Fibroblast of upper back skin (primary cell): ENCODE data around the gene KCNK7.

Experiments
- DNase-seq: peaks from one replicate; pipeline ENCODE4 v3.0.0-alpha.2; 2013

Gene KCNK7

DNA sequence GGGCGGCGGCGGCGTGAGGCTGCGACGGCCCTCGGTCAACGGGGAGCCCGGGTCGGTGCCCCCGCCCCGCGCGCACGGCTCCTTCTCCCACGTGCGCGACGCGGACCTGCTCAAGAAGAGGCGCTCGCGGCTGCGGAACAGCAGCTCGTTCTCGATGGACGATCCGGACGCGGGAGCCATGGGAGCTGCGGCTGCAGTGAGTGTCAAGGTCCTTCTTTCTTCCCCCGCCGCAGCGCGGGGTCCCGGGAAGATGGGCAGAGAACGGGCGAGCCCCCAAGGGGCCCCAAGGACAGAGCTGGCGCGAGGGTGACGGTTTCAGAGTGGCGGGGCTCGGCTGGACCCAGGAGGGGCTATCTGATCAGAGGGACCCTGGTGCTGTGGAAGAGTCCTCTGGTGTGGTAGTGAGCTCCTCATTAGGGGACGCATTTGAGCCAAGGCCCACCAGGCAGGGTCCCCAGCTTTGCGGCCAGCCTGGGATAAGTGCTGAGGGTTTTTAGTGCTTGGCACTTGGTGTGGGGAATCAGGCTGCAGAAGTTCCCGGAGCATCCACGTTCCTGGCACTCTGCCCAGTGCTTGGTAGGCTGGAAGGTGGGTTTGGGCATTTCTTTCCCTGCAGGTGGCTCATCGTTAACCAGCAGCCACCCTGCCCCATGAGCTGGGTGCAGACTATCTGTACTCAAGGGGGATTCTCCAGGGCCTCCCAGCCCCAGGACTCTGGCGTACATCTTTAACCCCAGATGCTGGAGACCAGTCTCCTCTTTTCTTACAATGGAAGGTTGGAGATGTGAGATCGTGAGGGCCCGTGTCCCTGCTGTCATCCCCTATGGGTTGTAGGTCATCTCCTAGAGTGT is 10.0 kb downstream of the KCNK7 start:
- no peak for DNase-seq

DNA sequence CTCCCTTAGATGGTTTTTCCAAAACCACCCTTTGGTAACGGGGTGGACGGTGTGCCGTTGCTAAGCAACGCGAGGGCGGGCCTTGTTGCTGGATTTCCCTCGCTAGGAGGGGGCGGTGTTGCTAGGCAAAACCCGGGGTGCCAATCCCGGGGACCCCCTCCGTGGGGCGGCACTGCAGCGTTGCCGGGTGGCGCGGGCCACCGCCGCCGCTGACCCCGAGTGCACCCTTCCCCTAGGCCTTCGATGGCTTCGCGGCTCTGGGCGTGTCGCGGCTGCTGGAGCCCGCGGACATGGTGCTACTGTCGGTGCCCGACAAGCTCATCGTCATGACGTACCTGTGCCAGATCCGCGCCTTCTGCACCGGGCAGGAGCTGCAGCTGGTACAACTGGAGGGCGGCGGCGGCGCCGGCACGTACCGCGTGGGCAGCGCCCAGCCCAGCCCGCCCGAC is 10.9 kb downstream of the KCNK7 start:
- DNase-seq: no peak

DNA sequence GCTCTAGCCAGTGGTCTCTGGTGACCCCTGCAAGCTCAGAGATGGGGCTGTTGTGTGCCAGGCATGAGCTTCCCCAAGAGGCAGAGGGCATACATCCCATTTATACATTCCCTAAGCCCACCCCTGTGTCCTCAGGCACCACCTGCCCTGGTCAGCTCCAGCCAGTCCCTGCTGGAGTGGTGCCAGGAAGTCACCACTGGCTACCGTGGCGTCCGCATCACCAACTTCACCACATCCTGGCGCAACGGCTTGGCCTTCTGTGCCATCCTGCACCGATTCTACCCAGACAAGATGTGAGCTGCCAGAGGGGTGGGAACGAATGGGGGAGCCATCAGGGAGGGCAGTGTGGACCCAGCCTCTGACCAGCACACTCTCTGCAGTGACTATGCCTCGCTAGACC is 11.5 kb downstream of the KCNK7 start:
- no peak for DNase-seq

DNA sequence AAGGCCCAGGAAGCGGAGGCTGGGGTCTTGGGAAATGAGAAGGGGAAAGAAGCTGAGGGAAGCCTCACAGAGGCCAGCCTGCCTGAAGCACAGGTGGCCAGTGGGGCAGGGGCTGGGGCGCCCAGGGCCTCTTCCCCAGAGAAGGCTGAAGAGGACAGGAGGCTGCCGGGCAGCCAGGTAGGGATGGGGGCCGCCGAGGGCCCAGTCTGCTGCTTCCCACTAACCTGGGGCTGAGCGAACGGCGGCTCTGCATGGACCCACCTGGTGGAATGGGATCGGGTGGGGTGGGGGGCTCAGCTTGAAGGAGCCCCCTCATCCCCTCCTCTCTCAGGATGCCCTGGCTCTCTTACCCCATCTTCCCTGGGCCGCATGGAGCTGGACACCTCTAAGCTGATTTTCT is 12.0 kb downstream of the KCNK7 start:
- DNase-seq: no peak

DNA sequence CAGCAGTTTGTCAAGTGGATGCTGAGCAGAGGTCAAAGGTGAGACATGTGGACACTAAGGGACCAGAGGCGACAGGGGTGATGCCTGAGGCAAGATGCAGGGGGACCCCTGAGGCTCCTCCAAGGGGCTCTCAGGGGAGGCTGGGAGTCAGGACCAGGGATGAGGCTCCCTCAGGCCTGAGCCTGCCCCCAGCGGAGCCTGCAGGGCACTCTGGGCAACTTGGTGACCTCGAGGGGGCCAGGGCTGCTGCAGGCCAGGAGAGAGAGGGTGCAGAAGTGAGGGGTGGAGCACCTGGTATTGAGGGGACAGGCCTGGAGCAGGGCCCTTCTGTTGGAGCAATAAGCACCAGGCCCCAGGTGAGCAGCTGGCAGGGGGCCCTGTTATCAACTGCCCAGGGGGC is 13.7 kb downstream of the KCNK7 start:
- DNase-seq: no peak

DNA sequence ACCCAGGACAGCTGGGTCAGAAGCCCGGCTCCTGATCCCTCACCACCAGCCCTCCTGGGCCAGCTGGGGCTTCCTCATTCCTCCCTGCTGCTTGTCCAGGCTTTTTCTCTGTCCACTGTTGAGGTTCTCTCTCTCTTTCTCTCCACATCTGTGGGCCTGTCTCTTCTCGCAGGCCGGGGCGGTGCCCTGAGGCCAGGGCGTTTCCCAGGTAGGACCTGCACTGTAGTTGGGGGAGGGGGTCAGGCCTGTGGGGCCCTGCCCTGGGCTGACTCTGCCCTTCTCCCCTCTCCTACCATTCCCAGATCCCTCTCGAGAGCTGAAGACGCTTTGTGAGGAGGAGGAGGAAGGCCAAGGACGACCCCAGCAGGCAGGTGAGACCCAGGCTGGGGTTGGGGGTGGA is 14.8 kb downstream of the KCNK7 start:
- no peak for DNase-seq

DNA sequence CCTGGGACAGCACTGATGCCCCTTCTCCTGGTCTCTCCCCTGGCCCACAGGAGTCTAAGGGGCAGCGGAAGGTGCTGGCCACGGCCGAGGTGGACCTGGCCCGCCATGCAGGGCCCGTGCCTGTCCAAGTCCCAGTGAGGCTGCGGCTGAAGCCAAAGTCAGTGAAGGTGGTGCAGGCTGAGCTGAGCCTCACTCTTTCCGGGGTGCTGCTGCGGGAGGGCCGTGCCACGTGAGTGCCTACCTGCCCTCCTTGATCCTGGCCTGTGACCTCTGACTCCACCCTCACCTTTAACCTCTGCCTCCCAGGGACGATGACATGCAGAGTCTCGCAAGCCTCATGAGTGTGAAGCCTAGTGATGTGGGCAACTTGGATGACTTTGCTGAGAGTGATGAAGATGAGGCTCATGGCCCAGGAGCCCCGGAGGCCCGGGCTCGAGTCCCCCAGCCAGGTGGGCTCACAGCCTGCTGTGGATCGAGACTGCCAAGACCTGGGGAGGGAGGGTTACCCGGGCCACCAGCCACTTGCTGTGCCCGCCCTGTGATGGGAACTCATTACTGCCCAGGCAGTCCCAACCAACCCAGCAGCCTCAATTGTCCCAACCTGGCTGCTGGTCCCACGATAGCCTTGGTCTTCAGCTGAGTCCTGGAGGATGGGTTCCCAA is 15.4 kb downstream of the KCNK7 start:
- DNase-seq: no peak

DNA sequence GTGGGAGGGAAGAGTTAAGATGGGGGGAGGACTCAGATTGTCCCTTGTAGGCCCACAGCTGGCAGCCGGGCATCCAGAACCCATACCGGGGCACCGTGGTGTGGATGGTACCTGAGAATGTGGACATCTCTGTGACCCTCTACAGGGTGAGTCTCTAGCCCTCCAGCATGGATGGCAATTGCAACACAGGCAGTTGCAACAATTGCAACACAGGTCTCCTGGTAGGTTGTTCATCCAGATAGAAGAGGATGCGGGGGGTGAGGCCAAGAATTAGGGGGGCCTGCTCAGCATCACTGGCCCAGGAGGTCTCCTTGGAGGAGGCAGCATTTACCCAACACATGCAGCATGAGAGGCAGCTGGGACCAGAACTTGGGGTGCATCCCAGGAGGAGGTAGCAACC is 16.3 kb downstream of the KCNK7 start:
- no peak for DNase-seq

DNA sequence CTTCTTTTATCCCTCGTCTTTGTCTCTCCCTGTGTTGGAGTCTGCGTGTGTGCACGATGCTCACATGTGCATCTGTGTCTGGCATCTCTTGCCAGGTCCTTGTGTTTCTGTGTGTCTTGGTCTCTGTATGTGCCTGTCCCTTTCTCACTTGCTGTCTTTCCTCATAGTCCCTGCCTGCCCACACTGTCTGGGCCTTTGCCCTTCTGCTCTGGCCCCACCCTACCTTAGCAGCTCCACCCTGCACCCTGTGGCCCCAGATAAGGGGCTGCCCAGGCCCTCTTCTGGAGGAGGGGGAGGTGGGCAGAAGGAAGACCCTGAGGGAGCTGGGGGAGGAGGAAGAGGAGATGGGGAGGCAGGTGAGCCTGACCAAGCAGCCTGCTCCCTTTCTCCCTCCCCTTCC is 16.9 kb downstream of the KCNK7 start:
- DNase-seq: no peak

DNA sequence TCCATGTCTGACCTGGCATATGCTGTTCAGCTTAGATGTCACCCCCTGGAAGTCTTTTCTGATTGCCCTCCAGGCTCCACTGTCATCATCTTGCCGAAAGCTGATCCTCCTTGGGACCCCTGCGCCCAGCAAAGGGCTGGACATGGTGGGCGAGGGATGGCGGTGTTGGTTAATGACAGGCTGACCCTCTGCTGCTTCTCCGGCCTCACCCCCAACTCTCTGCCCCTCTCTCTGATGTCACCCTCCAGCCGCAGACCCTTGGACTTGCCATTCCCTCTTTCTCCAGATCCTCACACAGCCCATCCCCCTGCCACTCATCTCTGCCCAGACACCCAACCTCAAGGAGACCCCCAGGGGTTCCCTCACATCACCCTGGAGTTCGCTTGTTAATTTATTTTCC is 17.5 kb downstream of the KCNK7 start:
- no peak for DNase-seq

DNA sequence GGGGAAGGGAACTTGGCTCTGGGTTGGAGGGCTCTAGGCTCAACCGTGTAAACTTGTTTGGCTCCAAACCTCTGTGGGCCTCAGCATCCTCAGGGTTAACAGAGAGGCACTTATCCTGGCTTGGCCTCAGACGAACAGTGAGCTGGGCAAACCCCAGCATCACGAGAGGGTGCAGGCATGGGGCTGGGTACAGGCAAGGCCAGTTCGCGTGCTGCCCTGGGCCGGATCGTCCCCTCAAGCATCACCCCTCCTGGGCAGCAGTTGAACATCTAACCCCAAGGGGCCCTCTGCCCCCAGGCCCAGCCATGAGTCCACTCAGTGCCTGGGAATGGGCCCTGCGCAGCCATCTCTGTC is 17.9 kb downstream of the KCNK7 start:
- DNase-seq: no peak

DNA sequence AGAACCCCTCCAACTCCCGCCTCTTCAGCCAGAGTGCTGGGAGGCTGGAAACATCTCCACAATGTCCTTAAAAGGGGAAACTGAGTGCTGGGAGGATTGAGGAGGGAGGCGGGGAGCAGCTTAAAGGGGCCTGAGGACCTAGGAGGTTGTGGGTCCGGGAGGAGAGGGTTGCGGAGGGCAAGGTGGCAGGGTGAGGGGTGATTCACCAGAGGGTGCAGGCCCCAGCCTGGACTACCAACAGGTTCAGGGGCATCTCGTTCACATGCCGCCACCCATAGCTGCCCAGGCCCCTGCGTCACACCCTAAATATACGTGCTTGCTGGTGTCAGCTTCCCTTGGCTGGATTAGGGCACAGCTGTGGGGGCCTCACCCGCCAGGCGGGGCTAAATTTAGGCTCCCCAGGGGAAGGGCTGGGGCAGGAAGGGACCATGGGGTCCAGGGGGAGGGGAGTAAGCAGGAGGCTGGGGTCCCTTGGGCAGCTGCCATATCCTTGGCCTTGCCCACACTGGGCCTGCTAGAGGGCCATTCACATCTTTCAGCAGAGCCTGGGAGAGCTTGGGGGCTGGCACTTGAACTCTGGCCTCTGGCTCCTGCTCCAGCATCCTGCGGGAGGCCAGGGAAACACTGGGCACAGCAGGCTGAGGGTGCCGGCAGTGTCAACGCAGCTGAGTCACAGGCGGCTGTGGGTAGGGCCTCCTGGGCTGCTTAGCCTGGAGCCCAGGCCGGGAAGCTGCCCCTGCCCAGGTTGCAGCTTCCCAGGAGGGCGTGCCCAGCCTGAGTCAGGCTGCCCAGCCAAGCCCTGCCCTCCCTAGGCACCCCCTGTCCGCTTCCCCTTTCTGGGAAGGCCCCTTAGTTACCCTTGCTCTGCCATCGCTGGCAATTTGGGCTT is 18.5 kb downstream of the KCNK7 start:
- peak; percentile 30 for DNase-seq

DNA sequence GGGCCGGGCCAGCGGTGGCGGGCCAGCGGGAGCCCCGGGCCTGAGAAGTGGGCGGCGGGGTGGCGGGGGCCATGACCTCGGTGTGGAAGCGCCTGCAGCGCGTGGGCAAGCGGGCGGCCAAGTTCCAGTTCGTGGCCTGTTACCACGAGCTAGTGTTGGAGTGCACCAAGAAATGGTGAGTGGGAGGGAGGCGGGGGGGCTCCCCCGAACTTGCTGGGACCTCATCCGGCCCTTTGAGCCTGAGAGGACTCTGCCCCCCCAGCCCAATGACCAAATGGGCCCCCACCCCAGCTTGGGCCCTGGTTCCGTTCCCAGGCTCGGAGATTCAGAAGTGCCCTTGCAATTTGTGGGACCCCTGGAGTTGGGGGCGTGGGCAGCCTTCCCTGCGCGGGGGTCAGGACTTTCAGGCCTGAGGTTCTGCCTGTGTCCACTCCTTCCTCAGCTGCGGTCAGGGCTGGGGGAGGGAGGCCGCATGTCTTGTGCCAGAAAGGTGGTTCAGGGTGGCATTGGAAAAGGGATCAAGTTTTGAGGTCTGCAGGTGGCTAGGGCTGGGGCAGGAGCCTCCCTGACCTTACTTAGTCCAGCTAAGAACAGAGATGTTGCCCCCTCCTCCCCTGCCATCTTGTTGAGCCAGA is 19.3 kb downstream of the KCNK7 start:
- DNase-seq: no peak

DNA sequence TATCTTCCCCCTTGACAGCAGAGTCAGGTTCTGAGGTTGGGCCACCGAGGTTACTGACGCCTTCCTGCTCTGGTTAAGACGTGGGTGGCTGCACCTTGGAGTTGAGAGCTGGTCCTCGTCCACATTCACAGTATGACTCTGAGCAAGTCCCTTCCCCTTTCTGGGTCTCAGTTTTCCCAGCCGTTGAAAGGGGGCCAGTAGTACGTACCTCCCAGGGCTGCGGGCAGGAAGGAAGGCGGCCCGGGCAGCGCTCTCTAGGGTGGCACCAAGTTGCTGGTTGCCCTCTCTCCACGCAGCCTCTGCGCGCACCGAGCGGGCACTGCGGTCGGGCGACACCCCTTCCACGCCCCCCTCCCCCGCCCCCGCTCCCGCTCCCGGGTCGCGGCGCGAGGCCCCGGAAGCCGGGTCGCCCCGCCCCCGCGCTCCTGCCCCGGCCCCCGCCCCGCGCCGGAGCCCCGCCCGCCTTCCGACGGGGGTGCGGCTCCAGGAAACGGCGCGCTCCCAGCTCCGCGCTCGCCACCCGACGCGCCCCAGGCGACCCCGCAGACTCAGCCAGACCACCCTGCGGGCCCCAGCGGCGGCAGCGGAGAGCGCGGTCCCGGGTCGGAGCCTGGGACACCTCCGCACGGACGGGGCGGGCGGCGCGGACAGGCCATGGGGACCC is 19.9 kb downstream of the KCNK7 start, which contains the start of gene EHBP1L1:
TSS of gene EHBP1L1 (plus strand) at position 486 of the 664 bp plus-strand sequence. CDS start 250 bp downstream, outside the sequence.
- peak; percentile 27 for DNase-seq

DNA sequence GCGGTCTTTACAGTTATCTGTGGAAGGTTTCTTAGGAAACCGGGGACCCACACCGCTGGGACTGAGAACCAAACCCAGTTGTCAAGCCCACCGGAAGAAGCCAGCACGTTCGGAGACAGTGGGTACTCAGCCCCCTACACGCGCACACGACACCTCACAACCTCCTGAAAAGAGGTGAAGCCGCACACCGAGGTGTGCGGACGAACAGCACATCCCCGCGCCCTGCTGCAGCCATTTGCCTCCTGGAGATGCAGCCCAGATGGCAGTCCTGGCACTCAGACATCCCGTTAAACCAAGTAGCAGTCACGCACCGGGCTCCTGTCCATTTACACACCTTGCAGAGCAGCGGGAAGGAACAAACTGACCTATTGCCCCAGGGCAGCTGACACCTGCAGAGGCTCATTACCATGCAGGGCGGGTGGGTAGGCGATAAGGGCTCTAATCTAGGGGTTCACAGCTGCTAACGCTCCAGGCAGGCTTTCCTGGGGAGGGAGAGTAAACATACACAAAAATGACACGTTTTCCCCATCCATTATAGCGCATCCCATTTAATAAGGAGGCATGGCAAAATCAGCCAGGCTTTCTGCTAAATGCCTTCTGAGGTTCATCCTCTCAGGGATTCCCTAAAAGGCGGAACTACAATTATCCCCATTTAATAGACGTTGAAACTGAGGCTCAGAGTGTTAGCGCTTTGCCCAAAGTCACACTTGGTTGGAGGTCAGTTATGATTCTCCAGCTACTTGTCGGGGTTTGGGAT is 20.6 kb downstream of the KCNK7 start:
- DNase-seq: no peak

DNA sequence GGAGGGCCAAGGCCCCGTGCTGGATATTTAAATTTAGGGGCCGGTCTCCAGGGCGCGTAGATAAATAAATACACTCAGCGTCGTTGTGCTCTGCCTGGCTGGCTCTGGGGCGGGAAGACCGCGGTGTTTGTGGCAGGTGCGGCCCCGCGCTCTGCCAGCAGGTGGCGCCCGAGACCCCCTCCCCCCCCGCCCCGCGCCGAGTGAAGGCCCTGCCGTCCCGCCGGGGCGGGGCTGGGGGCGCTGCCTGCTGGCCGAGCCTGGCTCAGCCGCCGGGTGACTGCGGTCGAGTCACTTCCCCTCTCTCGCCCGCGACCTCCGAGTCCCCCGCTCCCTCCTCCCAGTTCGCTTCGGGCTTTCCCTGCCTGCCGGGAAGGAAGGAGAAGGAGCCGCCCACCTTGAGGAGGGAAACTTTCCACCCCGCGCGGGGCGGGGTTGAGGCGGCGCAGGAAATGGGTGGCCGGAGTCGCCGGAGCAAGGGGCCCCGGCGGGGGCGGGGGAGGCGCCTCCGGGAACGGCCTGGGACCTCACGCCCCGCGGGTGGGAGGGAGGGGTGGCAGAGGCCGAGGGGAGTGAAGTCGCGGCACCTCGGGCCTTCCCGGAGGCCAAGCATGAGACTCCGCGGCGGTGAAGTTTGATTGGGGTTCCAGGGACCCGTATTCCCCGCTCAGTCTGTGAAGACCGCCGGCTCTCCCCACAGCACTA is 21.3 kb downstream of the KCNK7 start:
- DNase-seq: peak; percentile 93

DNA sequence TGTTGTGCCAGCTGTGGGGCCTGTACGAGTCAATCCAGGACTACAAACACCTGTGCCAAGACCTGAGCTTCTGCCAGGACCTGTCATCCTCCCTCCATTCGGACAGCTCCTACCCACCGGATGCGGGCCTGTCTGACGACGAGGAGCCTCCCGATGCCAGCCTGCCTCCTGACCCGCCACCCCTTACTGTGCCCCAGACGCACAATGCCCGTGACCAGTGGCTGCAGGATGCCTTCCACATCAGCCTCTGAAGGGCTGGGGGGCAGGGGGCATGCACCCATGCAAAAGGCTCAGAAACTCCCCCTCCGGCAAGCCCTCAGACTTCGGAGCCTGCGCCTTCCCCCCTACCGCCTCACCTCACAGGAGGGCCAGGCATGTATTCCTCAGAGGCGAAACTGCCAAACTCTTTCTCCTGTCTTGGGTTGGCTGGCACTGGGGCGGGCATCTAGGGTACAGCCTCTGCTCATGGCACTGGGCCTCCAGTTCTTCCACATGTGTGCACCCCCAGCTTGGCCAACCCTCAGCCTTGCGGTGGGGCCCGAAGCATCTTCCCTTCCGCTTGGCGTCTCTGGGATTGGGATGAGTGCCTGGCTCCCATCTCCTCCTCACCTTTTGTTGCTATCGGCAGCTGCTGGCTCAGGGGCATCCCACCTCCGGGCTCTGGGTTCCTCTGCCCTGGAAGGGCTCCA is 22.1 kb downstream of the KCNK7 start:
- DNase-seq: no peak

DNA sequence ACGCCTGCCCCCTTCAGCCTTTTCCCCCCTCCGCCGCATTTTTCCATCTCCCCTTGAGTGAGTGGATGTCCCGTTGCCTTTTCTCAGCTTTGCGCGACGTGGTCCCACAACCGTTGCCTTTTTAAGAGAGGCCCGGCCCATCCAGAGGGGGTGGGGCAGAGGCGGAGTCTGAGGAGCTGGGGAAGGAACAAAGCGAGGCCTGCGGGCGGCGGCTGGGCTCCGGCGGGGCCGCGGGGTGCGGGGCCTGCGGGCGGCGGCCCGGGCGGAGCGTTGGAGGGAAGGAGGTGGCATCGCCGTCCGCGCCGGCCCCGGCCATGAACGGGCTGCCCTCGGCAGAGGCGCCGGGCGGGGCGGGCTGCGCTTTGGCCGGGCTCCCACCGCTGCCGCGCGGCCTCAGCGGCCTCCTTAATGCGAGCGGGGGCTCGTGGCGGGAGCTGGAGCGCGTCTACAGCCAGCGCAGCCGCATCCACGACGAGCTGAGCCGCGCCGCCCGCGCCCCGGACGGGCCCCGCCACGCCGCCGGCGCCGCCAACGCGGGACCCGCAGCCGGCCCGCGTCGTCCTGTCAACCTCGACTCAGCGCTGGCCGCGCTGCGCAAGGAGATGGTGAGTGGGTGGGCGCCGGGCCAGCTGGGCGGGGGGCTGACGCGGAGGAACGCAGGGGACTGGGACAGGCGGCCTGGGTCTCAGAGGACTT is 23.1 kb downstream of the KCNK7 start, which contains the start of gene FAM89B:
TSS of gene FAM89B (plus strand) at position 183 of the 696 bp plus-strand sequence. CDS start at position 315, 132 bp downstream.
- DNase-seq: peak; percentile 88

DNA sequence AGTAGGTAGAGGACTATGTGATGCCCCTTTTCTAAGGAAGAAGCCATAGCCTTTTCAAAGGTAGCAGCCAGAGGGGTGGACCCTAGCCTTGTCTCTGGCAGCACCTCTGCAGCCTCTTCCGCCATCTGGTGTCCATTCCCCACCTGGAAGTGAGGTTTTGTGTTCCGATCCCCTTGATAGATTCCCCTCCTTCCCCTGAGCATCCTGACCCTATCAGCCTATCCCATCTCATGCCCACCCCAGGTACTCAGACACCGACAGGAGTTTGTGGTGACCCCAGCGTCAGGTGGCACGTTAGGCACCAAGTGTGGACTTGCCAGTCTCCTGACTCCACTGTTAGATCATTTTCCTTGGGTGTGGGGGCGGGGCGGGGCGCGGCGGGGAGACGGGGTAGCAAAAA is 23.7 kb downstream of the KCNK7 start:
- DNase-seq: peak; percentile 54
